Gastroesophageal sphincter (tissue), 3 donors: Measurements from ENCODE around the gene KCTD8.

Source experiments
- POLR2AphosphoS5 ChIP-seq: sonication (generic); formaldehyde crosslinking; IDR thresholded peaks from one replicate; pipeline ENCODE4 v1.6.1; 2017; ENCODE audit warnings: antibody characterized with exemption
- TF ChIP-seq, protein P1 (sequence below), 4 experiments: fragments of 200-600 bp in 2 of 4; fragments of 450-650 bp in 2 of 4; sonication (generic) in 1 of 4; IDR thresholded peaks; one replicate each; pipeline ENCODE4 v1.5.1; 2017 to 2019; ENCODE audit warnings: antibody characterized with exemption in 4 of 4, mild to moderate bottlenecking in 2 of 4, moderate library complexity in 2 of 4

DNA sequence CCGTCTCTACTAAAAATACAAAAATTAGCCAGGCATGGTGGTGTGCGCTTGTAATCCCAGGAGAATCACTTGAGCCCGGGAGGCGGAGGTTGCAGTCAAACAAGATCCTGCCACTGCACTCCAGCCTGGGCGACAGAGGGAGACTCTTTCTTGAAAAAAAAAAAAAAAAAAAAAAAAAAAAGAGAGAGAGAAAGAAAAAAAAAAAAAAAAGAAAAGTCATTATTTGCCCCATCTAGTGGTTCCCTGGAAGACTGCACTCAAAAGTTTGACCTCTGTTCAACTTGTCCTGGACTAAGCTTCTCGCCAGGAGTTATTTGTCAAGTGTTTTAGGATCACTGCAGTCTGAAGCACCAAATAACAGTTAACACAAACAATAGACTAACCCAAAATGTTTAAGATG, 45.3 kb upstream of the KCTD8 start:
- no peak for TF ChIP-seq POLR2AphosphoS5
- TF ChIP-seq, protein P1, sequence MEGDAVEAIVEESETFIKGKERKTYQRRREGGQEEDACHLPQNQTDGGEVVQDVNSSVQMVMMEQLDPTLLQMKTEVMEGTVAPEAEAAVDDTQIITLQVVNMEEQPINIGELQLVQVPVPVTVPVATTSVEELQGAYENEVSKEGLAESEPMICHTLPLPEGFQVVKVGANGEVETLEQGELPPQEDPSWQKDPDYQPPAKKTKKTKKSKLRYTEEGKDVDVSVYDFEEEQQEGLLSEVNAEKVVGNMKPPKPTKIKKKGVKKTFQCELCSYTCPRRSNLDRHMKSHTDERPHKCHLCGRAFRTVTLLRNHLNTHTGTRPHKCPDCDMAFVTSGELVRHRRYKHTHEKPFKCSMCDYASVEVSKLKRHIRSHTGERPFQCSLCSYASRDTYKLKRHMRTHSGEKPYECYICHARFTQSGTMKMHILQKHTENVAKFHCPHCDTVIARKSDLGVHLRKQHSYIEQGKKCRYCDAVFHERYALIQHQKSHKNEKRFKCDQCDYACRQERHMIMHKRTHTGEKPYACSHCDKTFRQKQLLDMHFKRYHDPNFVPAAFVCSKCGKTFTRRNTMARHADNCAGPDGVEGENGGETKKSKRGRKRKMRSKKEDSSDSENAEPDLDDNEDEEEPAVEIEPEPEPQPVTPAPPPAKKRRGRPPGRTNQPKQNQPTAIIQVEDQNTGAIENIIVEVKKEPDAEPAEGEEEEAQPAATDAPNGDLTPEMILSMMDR (IDR thresholded peaks at IDR 0.05): peak in 2 of 4 experiments; percentile 18 to 46
